GM18861 (cell line): ENCODE data around the gene BRD1.

Source experiments
- ATAC-seq: cut with Tn5 transposase; IDR thresholded peaks from one replicate; pipeline ENCODE4 v1.9.1; 2021; ENCODE audit not compliant: unreplicated experiment

The BRD1 gene

GRCh38 chr22:49734882-49735281 lies 92.8 kb downstream of the BRD1 start:
- ATAC-seq = no peak

GRCh38 chr22:49734390-49734789 lies 93.3 kb downstream of the BRD1 start:
- no peak for ATAC-seq

GRCh38 chr22:49733631-49734030 lies 94.0 kb downstream of the BRD1 start:
- no peak for ATAC-seq

- ATAC-seq = no peak
Measured at GRCh38 chr22:49730656-49731055, 97.0 kb downstream of the BRD1 start.

- ATAC-seq = no peak
Measured at GRCh38 chr22:49728570-49729271, 99.0 kb downstream of the BRD1 start.

- no peak for ATAC-seq
Measured at GRCh38 chr22:49727881-49728569, 99.6 kb downstream of the BRD1 start.

GRCh38 chr22:49727191-49727880 lies 100.3 kb downstream of the BRD1 start:
- no peak for ATAC-seq

- ATAC-seq = no peak
Measured at GRCh38 chr22:49726701-49727101, 101.0 kb downstream of the BRD1 start.

GRCh38 chr22:49726022-49726681 lies 101.5 kb downstream of the BRD1 start:
- no peak for ATAC-seq

- ATAC-seq = no peak
Measured at GRCh38 chr22:49725516-49725915, 102.2 kb downstream of the BRD1 start.

GRCh38 chr22:49724893-49725489 lies 102.7 kb downstream of the BRD1 start:
- ATAC-seq = no peak

GRCh38 chr22:49724030-49724892 lies 103.4 kb downstream of the BRD1 start:
- no peak for ATAC-seq

- ATAC-seq = no peak
Measured at GRCh38 chr22:49723478-49724029, 104.1 kb downstream of the BRD1 start.
